Stimulated activated CD8-positive, alpha-beta memory T cell treated with anti-CD3 and anti-CD28 coated beads, Interleukin-12 subunit alpha, Interleukin-12 subunit beta, amount 100 ng/mL, for 1 hour (primary cell): Measurements from ENCODE around the gene PLCL1.
"Not testable (repeated sequence)": the region's sequence is repeated elsewhere in the genome, so short reads cannot be mapped to it uniquely, and the experiment has no call there.

Experiments used
- DNase-seq: peaks from one replicate; pipeline ENCODE4 v3.0.0-alpha.2; 2020; ENCODE audit warnings: low read depth

Gene PLCL1

GRCh38 chr2:197810016-197810415, 5.6 kb downstream of the PLCL1 start:
- no peak for DNase-seq

DNA sequence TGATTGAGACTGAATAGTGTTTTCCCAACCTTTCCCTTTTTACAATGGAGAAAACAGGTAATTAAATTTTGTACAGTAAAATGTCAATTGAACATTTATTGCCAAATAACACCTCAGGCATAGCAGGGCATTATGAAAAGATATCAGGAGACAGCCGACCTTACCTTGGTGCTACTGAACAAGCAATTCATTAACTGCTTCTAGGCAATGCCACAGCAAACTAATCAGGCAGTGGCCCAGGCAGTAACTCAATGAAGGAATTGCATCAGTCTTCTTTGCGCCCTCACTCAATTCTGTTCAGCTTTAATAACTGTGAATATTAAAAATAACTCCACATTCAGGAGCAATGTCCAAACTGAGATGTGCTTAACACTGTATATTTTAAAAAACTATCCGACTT, 6.1 kb downstream of the PLCL1 start:
- DNase-seq: no peak

DNA sequence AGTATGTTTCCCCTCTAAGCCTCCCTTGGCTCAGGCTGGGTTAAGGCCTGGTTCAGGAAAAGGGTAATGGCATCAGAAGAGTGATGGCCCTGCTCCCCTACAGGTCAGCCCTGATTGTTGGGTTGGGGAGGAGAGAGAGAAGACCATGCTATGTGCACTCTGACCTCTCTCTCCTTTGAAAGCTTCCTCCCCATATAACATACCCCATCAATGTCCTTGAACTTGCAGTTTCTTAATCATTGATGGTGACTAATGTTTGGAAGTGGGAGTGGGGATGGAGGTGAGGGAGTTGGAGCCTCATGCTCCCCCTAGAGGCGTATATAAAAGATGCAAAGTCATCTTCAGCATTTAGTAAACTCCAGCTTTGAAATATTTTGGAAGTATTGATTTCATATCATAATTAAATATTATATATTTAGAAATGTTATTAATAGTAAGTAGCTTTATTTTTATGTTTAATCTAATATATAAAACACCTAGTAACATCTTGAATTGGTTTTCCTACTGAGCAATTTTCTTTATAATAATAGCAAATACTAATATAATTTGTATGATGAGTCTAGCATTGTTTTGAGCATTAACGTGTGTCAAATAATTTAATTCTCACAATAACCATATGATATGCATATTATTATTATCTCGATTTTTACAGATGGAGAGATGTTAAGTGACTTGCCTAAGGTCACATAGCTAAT, 8.8 kb downstream of the PLCL1 start:
- DNase-seq: no peak

DNA sequence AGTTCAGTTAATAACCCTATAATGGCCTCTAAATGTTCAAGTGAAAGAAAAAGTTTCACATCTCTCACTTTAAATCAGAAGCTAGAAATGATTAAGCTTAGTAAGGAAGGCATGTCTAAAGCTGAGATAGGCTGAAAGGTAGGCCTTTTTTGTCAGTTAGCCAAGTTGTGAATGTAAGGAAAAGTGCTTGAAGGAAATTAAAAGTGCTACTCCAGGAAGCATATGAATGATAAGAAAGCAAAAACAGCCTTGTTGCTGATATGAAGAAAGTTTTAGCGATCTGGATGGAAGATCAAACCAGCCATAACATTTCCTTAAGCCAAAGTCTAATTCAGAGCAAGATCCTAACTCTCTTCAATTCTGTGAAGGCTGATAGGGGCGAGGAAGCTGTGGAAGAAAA, 10.1 kb downstream of the PLCL1 start:
- DNase-seq: no peak

GRCh38 chr2:197821550-197822289, 17.3 kb downstream of the PLCL1 start:
- no peak for DNase-seq

GRCh38 chr2:197822333-197822732, 17.9 kb downstream of the PLCL1 start:
- DNase-seq: no peak

- no peak for DNase-seq
These were observed 23.2 kb downstream of the PLCL1 start for GRCh38 chr2:197827618-197828017.

GRCh38 chr2:197828464-197829135, 24.2 kb downstream of the PLCL1 start:
- DNase-seq: no peak

DNA sequence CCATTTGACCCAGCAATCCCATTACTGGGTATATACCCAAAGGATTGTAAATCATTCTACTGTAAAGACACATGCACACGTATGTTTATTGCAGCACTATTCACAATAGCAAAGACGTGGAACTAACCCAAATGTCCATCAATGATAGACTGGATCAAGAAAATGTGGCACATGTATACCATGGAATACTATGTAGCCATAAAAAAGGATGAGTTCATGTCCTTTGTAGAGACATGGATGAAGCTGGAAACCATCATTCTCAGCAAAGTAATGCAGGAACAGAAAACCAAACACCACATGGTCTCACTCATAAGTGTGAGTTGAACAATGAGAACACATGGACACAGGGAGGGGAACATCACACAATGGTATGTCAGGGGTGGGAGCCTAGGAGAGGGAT, 30.4 kb downstream of the PLCL1 start:
- not testable (repeated sequence) for DNase-seq

GRCh38 chr2:197835293-197835692, 30.9 kb downstream of the PLCL1 start:
- no peak for DNase-seq

DNA sequence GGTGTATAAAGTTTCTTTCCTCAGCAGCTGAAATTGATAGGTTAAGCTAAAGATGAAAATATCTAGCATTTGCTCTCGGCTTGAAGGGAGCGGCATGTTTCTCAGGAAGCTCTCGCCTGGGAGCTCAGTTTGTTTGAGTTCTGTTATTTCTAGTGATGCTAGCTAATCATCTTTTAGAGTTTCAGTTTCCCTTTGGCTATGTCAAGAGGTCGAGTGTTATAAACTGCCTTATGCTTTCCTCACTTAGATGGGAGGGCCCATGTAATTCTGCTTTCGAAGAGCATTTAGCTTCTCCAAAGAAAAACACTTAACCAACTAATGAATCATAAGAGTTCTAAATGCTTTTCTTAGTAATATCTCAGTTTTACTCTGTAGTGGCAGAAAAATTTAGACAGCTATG, 33.6 kb downstream of the PLCL1 start:
- no peak for DNase-seq

- DNase-seq: no peak
These were observed 34.2 kb downstream of the PLCL1 start for GRCh38 chr2:197838579-197838978.

GRCh38 chr2:197839327-197839726, 34.9 kb downstream of the PLCL1 start:
- no peak for DNase-seq

- no peak for DNase-seq
These were observed 35.5 kb downstream of the PLCL1 start for GRCh38 chr2:197839856-197840255.

DNA sequence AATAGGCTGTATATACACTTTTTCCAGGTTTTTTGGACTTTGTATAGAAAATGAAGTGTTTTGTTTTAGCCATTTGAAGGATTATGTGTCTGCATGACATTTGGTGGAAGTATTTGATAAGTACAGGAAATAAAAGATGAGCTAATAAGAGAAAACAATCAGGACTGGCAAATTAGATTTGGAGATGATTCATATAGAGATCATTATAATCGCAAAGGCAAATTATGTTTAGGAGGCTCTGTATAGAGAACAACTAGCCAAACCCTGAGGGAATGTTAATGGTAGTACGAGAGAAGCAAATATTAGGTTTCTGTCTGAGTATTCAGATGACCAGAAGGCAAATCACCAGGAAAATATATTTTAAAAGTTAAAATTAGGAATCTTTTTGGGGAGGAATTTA, 41.7 kb downstream of the PLCL1 start:
- DNase-seq: no peak

GRCh38 chr2:197846777-197847176, 42.4 kb downstream of the PLCL1 start:
- no peak for DNase-seq

DNA sequence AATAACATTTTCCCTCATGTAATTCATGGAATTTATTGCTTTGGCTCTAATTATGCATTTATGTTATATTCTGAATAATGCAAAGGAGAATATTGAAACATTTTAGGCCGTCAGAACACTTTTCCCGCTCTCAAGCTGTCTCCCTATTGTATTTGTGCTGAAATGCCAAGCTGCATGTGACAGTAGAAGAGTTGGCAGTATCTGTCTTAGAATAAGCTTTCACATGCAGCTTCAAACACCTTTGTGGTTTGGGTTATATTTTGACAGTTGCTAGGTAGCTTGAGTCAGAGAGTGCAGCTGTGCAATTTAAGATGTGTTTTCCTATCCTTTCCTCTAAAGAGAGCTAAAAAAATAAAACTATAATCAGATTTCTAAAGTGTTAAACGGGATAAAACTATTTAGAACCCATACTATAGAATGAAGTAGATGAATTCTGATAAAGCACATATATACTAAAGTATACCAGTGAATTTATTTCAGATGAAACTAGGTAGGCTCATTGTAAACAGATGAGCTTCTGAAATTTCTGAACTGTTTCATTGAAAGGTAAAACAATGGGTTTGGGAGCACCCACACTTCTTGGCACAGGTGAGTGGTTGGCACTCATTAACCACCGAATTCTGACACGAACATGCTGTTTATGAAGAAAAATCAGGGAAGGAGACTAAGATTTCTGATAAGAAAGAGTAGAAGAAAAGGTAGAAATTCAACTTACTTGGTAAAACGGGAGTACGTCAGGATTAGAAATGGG, 43.4 kb downstream of the PLCL1 start:
- no peak for DNase-seq

DNA sequence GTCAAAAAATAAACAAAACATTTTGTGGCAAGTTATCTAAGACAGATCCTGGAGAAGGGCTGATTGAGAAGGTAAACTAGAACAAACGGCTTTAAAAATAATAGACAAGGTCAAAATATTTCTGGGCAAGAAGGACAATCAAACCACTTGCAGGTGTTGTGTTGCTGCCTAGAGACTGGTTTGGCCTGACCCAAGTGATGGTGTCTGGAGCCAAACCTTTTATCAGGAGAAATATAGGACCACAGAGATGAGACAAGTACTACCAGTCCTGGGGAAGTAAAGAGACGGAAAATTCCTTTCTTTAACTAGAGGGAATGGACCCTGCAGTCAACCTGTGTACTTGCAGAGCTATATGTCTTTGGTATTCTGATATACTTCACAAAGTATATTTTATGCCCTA, 44.2 kb downstream of the PLCL1 start:
- DNase-seq: no peak

- DNase-seq: no peak
These were observed 46.6 kb downstream of the PLCL1 start for GRCh38 chr2:197850882-197851450.

- DNase-seq: no peak
These were observed 47.1 kb downstream of the PLCL1 start for GRCh38 chr2:197851451-197851850.

- no peak for DNase-seq
These were observed 47.7 kb downstream of the PLCL1 start for GRCh38 chr2:197852108-197852507.

- DNase-seq: no peak
These were observed 49.2 kb downstream of the PLCL1 start for GRCh38 chr2:197853549-197853948.
